Vagina (tissue), 2 donors: ENCODE measurements around the gene C17orf100.

Experiments
- POLR2AphosphoS5 ChIP-seq, 2 donors: sonication (generic); formaldehyde crosslinking; IDR thresholded peaks; one replicate each; pipeline ENCODE4 v1.9.0; 2017; ENCODE audit warnings: antibody characterized with exemption in 2 of 2, mild to moderate bottlenecking in 2 of 2, low read depth in 1 of 2; ENCODE audit not compliant: insufficient read depth in 1 of 2
- TF ChIP-seq, protein P1 (sequence below), 3 experiments: fragments of 450-650 bp in 2 of 3; fragments of 200-600 bp in 1 of 3; sonication (generic) in 1 of 3; IDR thresholded peaks; one replicate each; pipeline ENCODE4 v1.5.1; 2017 to 2019; ENCODE audit warnings: antibody characterized with exemption in 3 of 3, mild to moderate bottlenecking in 2 of 3, moderate library complexity in 2 of 3

DNA sequence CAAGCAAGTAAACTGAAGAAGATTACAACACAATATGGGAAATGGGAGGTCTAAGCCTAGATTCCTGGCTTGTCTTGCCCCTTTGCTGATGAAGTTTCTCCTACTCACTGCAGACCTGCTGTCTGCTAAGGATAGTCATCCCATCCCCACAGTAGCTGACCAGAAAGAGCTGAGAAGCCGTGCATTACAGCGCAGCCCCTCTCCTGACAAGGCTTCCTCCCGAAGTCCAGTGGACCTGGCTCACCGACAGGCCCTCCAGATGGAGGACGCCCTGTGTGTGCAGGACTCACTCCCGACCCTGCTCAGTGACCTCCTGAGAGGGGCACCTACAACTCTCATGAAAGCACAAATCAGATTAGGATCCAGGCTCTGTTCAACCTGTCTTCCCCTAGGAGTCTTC lies 46.4 kb upstream of the C17orf100 start:
- TF ChIP-seq POLR2AphosphoS5 (IDR thresholded peaks at IDR 0.05; ENCODE audit: insufficient read depth in 1 of 2, low read depth in 1 of 2) = no peak
- TF ChIP-seq, protein P1, sequence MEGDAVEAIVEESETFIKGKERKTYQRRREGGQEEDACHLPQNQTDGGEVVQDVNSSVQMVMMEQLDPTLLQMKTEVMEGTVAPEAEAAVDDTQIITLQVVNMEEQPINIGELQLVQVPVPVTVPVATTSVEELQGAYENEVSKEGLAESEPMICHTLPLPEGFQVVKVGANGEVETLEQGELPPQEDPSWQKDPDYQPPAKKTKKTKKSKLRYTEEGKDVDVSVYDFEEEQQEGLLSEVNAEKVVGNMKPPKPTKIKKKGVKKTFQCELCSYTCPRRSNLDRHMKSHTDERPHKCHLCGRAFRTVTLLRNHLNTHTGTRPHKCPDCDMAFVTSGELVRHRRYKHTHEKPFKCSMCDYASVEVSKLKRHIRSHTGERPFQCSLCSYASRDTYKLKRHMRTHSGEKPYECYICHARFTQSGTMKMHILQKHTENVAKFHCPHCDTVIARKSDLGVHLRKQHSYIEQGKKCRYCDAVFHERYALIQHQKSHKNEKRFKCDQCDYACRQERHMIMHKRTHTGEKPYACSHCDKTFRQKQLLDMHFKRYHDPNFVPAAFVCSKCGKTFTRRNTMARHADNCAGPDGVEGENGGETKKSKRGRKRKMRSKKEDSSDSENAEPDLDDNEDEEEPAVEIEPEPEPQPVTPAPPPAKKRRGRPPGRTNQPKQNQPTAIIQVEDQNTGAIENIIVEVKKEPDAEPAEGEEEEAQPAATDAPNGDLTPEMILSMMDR (IDR thresholded peaks at IDR 0.05) = no peak
